CD4-positive, alpha-beta T cell treated with Interleukin-17A for 1 hour (primary cell): ENCODE results near the gene TMEM143.

ENCODE experiments used
- DNase-seq: peaks from one replicate; pipeline ENCODE4 v3.0.0-alpha.2; 2020

TMEM143 gene

GRCh38 chr19:48354332-48354992 lies 9.3 kb downstream of the TMEM143 start:
- no peak for DNase-seq

GRCh38 chr19:48353677-48354076 lies 10.1 kb downstream of the TMEM143 start:
- no peak for DNase-seq

- DNase-seq = peak; percentile 82
These were observed 12.4 kb downstream of the TMEM143 start for GRCh38 chr19:48351341-48351752.

GRCh38 chr19:48350856-48351255 lies 12.9 kb downstream of the TMEM143 start:
- no peak for DNase-seq

- DNase-seq = no peak
These were observed 15.0 kb downstream of the TMEM143 start for GRCh38 chr19:48348737-48349136.

GRCh38 chr19:48348045-48348444 lies 15.7 kb downstream of the TMEM143 start:
- DNase-seq = no peak

GRCh38 chr19:48346191-48346590 lies 17.5 kb downstream of the TMEM143 start:
- DNase-seq = no peak

GRCh38 chr19:48344892-48345291 lies 18.8 kb downstream of the TMEM143 start:
- DNase-seq = no peak

- no peak for DNase-seq
These were observed 20.7 kb downstream of the TMEM143 start for GRCh38 chr19:48342841-48343540.

GRCh38 chr19:48342414-48342738 lies 21.4 kb downstream of the TMEM143 start:
- no peak for DNase-seq

GRCh38 chr19:48341515-48342413 lies 22.0 kb downstream of the TMEM143 start:
- DNase-seq = no peak

- no peak for DNase-seq
These were observed 22.7 kb downstream of the TMEM143 start for GRCh38 chr19:48340995-48341394.

- no peak for DNase-seq
These were observed 24.8 kb downstream of the TMEM143 start for GRCh38 chr19:48338802-48339503.

- DNase-seq = no peak
These were observed 25.4 kb downstream of the TMEM143 start for GRCh38 chr19:48338253-48338755.

GRCh38 chr19:48333467-48334384 lies 30.0 kb downstream of the TMEM143 start:
- DNase-seq = peak; percentile 95

- DNase-seq = peak; percentile 100
These were observed 30.9 kb downstream of the TMEM143 start for GRCh38 chr19:48332662-48333466.

- DNase-seq = no peak
These were observed 31.4 kb downstream of the TMEM143 start for GRCh38 chr19:48332351-48332661.

- peak; percentile 93 for DNase-seq
These were observed 33.6 kb downstream of the TMEM143 start for GRCh38 chr19:48330012-48330681.

GRCh38 chr19:48329167-48329891 lies 34.4 kb downstream of the TMEM143 start:
- peak; percentile 69 for DNase-seq
